Liver (tissue), 9 donors: ENCODE measurements around the gene PDZD2. TPM values are rescaled to one million over a fixed set of nuclear protein-coding genes. Genes with fewer than 3 reads are reported as not detected.

ENCODE experiments used
- DNase-seq: peaks from one replicate; pipeline ENCODE4 v3.0.0-alpha.2; 2017; ENCODE audit warnings: low spot score
- H3K27ac ChIP-seq, 2 donors: one replicate each; pipeline ENCODE4 v1.7.0; 2013; ENCODE audit warnings: inconsistent platforms in 2 of 2, low read length in 2 of 2, control low read depth in 1 of 2, low read depth in 1 of 2, mild to moderate bottlenecking in 1 of 2
- H3K27me3 ChIP-seq, 4 donors: one replicate each; pipeline versions ENCODE4 v1.6.1 to v1.7.0; 2013; ENCODE audit warnings: low read length in 3 of 4, inconsistent platforms in 1 of 4, mild to moderate bottlenecking in 1 of 4, moderate library complexity in 1 of 4; ENCODE audit not compliant: control insufficient read depth in 4 of 4, insufficient read depth in 4 of 4
- H3K36me3 ChIP-seq, 4 donors: one replicate each; pipeline versions ENCODE4 v1.6.1 to v1.7.0; 2013; ENCODE audit warnings: low read length in 3 of 4, mild to moderate bottlenecking in 3 of 4, low read depth in 1 of 4, moderate library complexity in 1 of 4; ENCODE audit not compliant: control insufficient read depth in 4 of 4, insufficient read depth in 3 of 4
- H3K4me1 ChIP-seq, 4 donors: one replicate each; pipeline versions ENCODE4 v1.6.1 to v1.7.0; 2013; ENCODE audit warnings: low read length in 3 of 4, mild to moderate bottlenecking in 3 of 4, moderate library complexity in 1 of 4; ENCODE audit not compliant: control insufficient read depth in 4 of 4, insufficient read depth in 4 of 4
- H3K4me3 ChIP-seq, 3 donors: one replicate each; pipeline versions ENCODE4 v1.6.1 to v1.7.0; 2013; ENCODE audit warnings: low read length in 3 of 3, control low read depth in 1 of 3, low read depth in 1 of 3, mild to moderate bottlenecking in 1 of 3
- H3K9ac ChIP-seq, 2 donors: one replicate each; pipeline ENCODE4 v1.7.0; 2013; ENCODE audit warnings: low read length in 2 of 2, mild to moderate bottlenecking in 2 of 2, moderate library complexity in 2 of 2, control low read depth in 1 of 2, low read depth in 1 of 2
- H3K9me3 ChIP-seq, 4 donors: one replicate each; pipeline versions ENCODE4 v1.6.1 to v1.7.0; 2013; ENCODE audit warnings: low read length in 3 of 4; ENCODE audit not compliant: control insufficient read depth in 4 of 4
- FOXA2 ChIP-seq: IDR thresholded peaks from 2 replicates; pipeline ENCODE4 v1.6.1; 2016; ENCODE audit warnings: antibody characterized with exemption
- GABPA ChIP-seq, 2 donors: IDR thresholded peaks in 1 of 2; conservative IDR thresholded peaks in 1 of 2; 2 replicates each; pipeline ENCODE4 v1.6.1; 2016; ENCODE audit warnings: antibody characterized with exemption in 2 of 2, mild to moderate bottlenecking in 1 of 2, moderate library complexity in 1 of 2
- JUND ChIP-seq, 2 donors: IDR thresholded peaks; 2 replicates each; pipeline ENCODE4 v1.6.1; 2016; ENCODE audit warnings: antibody characterized with exemption in 2 of 2
- NR2F2 ChIP-seq: IDR thresholded peaks from 2 replicates; pipeline ENCODE4 v1.6.1; 2016; ENCODE audit warnings: antibody characterized with exemption
- RAD21 ChIP-seq, 2 donors: IDR thresholded peaks; 2 replicates each; pipeline ENCODE4 v1.6.1; 2016; ENCODE audit warnings: antibody characterized with exemption in 2 of 2, mild to moderate bottlenecking in 2 of 2
- RXRA ChIP-seq, 2 donors: IDR thresholded peaks; 2 replicates each; pipeline ENCODE4 v1.6.1; 2017 to 2018; ENCODE audit warnings: antibody characterized with exemption in 2 of 2, mild to moderate bottlenecking in 1 of 2
- SP1 ChIP-seq: IDR thresholded peaks from 2 replicates; pipeline ENCODE4 v1.6.1; 2018; ENCODE audit warnings: antibody characterized with exemption, mild to moderate bottlenecking
- TAF1 ChIP-seq: conservative IDR thresholded peaks from 2 replicates; pipeline ENCODE4 v1.6.1; 2016; ENCODE audit warnings: antibody characterized with exemption, mild to moderate bottlenecking
- WGBS: extraction: QIAGEN DNeasy Blood & Tissue Kit; methylation state at CpG from one replicate; pipeline ENCODE4 v1.1.7; 2013; 5-methylcytosine and 5-hydroxymethylcytosine counted together
- polyA plus RNA-seq, 2 donors: library from polyadenylated mRNA; stranded (reverse) in 1 of 2; unstranded in 1 of 2; fragments of 200-250 nt in 1 of 2; fragments of >200 nt in 1 of 2; fragmentation: Nextera tagmentation in 1 of 2; extraction: Ambion mirVana in 1 of 2; gene quantifications; one replicate each; pipeline versions ENCODE4 v1.2.1 to v1.2.3, GENCODE V29; 2013 to 2015
- total RNA-seq, 2 donors: library from RNA; depleted of rRNA; stranded (reverse); fragments of >200 nt; gene quantifications; one replicate each; pipeline ENCODE4 v1.2.3, GENCODE V29; 2014
- TF ChIP-seq, protein P1 (sequence below): IDR thresholded peaks from 2 replicates; pipeline ENCODE4 v1.6.1; 2016; ENCODE audit warnings: antibody characterized with exemption
- TF ChIP-seq, protein P2 (sequence below): IDR thresholded peaks from 2 replicates; pipeline ENCODE4 v1.6.1; 2016; ENCODE audit warnings: antibody characterized with exemption, mild to moderate bottlenecking
- TF ChIP-seq, protein P3 (sequence below): IDR thresholded peaks from 2 replicates; pipeline ENCODE4 v1.6.1; 2016; ENCODE audit warnings: antibody characterized with exemption
- TF ChIP-seq, protein P4 (sequence below): IDR thresholded peaks from 2 replicates; pipeline ENCODE4 v1.6.1; 2016; ENCODE audit warnings: antibody characterized with exemption
- TF ChIP-seq, protein P5 (sequence below): fragments of 150-350 bp; IDR thresholded peaks from 2 replicates; pipeline ENCODE4 v1.5.1; 2017; ENCODE audit warnings: improper control_type of control experiment, low read depth, low read length; ENCODE audit not compliant: missing input control
- donor health status: healthy.
- donor health status: healthy.
- donor health status: healthy.
- donor health status: healthy.
- donor health status: healthy.

The PDZD2 gene
- total and polyA plus RNA-seq, 4 donors = 0.27 to 1.1 (median 0.54) TPM

DNA sequence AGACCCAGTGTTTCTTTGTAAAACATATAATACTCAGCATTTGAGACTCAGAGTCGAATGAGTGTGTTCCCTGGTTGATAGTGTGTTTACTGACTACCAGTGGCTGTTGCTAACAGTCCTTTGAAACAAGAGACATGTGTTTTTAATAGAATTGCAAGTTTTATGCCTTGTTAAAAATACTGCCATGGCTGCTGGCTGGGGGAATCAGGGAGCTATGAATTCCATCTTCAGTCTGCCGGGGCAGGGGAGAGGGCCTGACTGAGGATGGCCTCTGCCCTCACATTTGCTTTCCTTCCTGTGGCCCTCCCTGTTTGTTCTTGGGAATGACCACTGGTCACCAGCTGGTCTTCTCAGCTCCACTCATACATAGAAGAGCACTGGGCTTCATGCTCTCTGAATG is 63.8 kb downstream of the PDZD2 start:
- TF ChIP-seq, protein P1, sequence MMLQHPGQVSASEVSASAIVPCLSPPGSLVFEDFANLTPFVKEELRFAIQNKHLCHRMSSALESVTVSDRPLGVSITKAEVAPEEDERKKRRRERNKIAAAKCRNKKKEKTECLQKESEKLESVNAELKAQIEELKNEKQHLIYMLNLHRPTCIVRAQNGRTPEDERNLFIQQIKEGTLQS = no peak
- no peak for TF ChIP-seq JUND (IDR thresholded peaks at IDR 0.05)
- no peak overlapping the region for H3K27ac ChIP-seq
- no peak overlapping the region for H3K9ac ChIP-seq
- H3K4me1 ChIP-seq = no peaks in the 10 kb centered on the region
- DNase-seq = no peak
- H3K27me3 ChIP-seq = no peaks in the 10 kb centered on the region
- no peaks in the 10 kb centered on the region for H3K36me3 ChIP-seq
- H3K4me3 ChIP-seq = no peak overlapping the region
- no peaks in the 10 kb centered on the region for H3K9me3 ChIP-seq
- WGBS = 69% methylated on average over 2 of the region's 2 CpGs

DNA sequence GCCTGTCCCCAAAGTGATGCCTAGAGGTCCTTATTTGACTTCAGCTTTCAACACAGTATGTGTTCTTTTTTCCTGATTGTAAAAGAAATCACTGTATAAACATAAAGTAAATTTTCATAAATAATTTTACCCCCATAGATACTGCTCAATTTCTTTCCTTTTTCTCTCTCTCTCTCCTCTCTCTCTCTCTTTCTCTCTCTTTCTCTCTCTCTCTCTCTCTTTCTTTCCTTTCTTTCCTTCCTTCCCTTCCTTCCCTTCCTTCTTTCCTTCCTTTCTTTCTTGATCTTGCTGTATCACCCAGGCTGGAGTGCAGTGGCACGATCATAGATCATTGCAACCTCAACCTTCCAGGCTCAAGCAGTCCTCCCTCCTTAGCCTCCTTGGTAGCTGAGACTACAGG is 64.8 kb downstream of the PDZD2 start:
- H3K27me3 ChIP-seq = no peaks in the 10 kb centered on the region
- H3K36me3 ChIP-seq = peaks cover 0 to 1% (median 0%) of the 10 kb centered on the region in 4 donors
- no peaks in the 10 kb centered on the region for H3K4me1 ChIP-seq
- 78% methylated on average over 1 of the region's 1 CpG for WGBS
- no peak overlapping the region for H3K4me3 ChIP-seq
- H3K9ac ChIP-seq = no peak overlapping the region
- H3K27ac ChIP-seq = no peak overlapping the region
- no peak for DNase-seq
- no peaks in the 10 kb centered on the region for H3K9me3 ChIP-seq
- TF ChIP-seq JUND (IDR thresholded peaks at IDR 0.05) = no peak

DNA sequence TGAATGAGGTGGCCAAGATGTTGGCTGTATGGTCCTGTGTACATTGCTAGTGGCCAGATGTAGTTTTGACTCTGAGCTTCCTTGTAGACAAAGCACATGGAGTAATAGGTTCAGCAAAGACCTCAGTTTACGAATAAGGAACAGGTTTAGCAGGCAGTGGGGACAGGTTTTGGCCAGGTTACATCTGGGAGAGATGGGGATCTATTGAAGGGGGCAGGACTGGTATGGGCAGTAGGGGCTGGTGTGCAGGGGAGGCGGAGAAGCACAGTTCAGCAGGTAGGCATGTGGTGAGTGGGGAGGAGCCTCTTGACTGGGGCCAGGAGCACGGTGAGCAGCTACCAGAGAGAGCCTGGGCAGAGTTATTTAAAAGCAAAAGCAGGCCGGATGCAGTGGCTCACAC is 67.3 kb downstream of the PDZD2 start:
- Histone ChIP-seq H3K27ac (no peak overlapping the region), H3K4me3 (no peak overlapping the region), H3K36me3 (peaks cover 0 to 1% (median 0%) of the 10 kb centered on the region in 4 donors), H3K9me3 (no peaks in the 10 kb centered on the region), H3K4me1 (no peaks in the 10 kb centered on the region), H3K27me3 (no peaks in the 10 kb centered on the region), H3K9ac (no peak overlapping the region)
- TF ChIP-seq, protein P2, sequence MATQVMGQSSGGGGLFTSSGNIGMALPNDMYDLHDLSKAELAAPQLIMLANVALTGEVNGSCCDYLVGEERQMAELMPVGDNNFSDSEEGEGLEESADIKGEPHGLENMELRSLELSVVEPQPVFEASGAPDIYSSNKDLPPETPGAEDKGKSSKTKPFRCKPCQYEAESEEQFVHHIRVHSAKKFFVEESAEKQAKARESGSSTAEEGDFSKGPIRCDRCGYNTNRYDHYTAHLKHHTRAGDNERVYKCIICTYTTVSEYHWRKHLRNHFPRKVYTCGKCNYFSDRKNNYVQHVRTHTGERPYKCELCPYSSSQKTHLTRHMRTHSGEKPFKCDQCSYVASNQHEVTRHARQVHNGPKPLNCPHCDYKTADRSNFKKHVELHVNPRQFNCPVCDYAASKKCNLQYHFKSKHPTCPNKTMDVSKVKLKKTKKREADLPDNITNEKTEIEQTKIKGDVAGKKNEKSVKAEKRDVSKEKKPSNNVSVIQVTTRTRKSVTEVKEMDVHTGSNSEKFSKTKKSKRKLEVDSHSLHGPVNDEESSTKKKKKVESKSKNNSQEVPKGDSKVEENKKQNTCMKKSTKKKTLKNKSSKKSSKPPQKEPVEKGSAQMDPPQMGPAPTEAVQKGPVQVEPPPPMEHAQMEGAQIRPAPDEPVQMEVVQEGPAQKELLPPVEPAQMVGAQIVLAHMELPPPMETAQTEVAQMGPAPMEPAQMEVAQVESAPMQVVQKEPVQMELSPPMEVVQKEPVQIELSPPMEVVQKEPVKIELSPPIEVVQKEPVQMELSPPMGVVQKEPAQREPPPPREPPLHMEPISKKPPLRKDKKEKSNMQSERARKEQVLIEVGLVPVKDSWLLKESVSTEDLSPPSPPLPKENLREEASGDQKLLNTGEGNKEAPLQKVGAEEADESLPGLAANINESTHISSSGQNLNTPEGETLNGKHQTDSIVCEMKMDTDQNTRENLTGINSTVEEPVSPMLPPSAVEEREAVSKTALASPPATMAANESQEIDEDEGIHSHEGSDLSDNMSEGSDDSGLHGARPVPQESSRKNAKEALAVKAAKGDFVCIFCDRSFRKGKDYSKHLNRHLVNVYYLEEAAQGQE = no peak
- no peak for TF ChIP-seq TAF1
- WGBS = 88% methylated on average over 4 of the region's 4 CpGs
- no peak for DNase-seq

DNA sequence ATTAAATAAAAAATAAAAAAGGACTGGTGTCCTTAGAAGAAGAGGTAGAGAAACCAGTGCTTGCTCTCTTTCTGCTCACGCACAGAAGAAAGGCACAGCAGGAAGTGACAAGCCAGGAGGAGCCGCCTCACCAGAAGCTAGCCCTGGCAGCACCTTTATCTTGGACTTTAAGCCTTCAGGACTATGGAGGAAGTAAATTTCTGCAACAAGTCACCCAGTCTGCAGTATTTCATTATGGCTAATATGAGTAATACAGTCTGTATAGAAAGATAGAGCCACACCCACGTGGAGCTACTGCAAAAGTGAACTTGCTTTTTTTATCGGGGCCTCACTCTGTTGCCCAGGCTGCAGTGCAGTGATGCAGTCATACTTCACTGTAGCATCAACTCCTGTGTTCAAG is 68.4 kb downstream of the PDZD2 start:
- no peak overlapping the region for H3K27ac ChIP-seq
- 74% methylated on average over 4 of the region's 4 CpGs for WGBS
- no peak overlapping the region for H3K4me3 ChIP-seq
- DNase-seq = no peak
- H3K9me3 ChIP-seq = no peaks in the 10 kb centered on the region
- no peaks in the 10 kb centered on the region for H3K4me1 ChIP-seq
- peaks cover 0 to 1% (median 0%) of the 10 kb centered on the region in 4 donors for H3K36me3 ChIP-seq
- no peaks in the 10 kb centered on the region for H3K27me3 ChIP-seq
- TF ChIP-seq RAD21 (IDR thresholded peaks at IDR 0.05) (no peak), GABPA (IDR thresholded peaks at IDR 0.05 in 1 of 2, conservative IDR thresholded peaks at IDR 0.05 in 1 of 2) (no peak), NR2F2 (no peak), RXRA (IDR thresholded peaks at IDR 0.05) (no peak), JUND (IDR thresholded peaks at IDR 0.05) (no peak), TAF1 (no peak), FOXA2 (no peak), SP1 (no peak)
- TF ChIP-seq, protein P3, sequence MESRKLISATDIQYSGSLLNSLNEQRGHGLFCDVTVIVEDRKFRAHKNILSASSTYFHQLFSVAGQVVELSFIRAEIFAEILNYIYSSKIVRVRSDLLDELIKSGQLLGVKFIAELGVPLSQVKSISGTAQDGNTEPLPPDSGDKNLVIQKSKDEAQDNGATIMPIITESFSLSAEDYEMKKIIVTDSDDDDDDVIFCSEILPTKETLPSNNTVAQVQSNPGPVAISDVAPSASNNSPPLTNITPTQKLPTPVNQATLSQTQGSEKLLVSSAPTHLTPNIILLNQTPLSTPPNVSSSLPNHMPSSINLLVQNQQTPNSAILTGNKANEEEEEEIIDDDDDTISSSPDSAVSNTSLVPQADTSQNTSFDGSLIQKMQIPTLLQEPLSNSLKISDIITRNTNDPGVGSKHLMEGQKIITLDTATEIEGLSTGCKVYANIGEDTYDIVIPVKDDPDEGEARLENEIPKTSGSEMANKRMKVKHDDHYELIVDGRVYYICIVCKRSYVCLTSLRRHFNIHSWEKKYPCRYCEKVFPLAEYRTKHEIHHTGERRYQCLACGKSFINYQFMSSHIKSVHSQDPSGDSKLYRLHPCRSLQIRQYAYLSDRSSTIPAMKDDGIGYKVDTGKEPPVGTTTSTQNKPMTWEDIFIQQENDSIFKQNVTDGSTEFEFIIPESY = no peak
- TF ChIP-seq, protein P4, sequence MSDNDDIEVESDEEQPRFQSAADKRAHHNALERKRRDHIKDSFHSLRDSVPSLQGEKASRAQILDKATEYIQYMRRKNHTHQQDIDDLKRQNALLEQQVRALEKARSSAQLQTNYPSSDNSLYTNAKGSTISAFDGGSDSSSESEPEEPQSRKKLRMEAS = no peak
- TF ChIP-seq, protein P1 = no peak
- TF ChIP-seq, protein P5, sequence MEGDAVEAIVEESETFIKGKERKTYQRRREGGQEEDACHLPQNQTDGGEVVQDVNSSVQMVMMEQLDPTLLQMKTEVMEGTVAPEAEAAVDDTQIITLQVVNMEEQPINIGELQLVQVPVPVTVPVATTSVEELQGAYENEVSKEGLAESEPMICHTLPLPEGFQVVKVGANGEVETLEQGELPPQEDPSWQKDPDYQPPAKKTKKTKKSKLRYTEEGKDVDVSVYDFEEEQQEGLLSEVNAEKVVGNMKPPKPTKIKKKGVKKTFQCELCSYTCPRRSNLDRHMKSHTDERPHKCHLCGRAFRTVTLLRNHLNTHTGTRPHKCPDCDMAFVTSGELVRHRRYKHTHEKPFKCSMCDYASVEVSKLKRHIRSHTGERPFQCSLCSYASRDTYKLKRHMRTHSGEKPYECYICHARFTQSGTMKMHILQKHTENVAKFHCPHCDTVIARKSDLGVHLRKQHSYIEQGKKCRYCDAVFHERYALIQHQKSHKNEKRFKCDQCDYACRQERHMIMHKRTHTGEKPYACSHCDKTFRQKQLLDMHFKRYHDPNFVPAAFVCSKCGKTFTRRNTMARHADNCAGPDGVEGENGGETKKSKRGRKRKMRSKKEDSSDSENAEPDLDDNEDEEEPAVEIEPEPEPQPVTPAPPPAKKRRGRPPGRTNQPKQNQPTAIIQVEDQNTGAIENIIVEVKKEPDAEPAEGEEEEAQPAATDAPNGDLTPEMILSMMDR = no peak
- H3K9ac ChIP-seq = no peak overlapping the region
